Tibial artery (tissue), 4 donors: ENCODE data around the gene PRF1.

Experiments
- DNase-seq, 2 donors: peaks; one replicate each; pipeline ENCODE4 v3.0.0-alpha.2; 2019
- H3K27ac ChIP-seq, 2 donors: fragments of 200-600 bp; sonication (generic) in 1 of 2; 1 replicate in 1 of 2; 2 replicates in 1 of 2; pipeline ENCODE4 v1.5.1; 2018 to 2019; ENCODE audit warnings: mild to moderate bottlenecking in 1 of 2
- H3K27me3 ChIP-seq, 2 donors: fragments of 200-600 bp; sonication (generic) in 1 of 2; one replicate each; pipeline versions ENCODE4 v1.5.1 to v1.6.0; 2016 to 2019
- H3K36me3 ChIP-seq, 3 donors: fragments of 200-600 bp; sonication (generic) in 2 of 3; one replicate each; pipeline ENCODE4 v1.5.1; 2016 to 2019; ENCODE audit warnings: mild to moderate bottlenecking in 2 of 3
- H3K4me1 ChIP-seq, 4 donors: fragments of 200-600 bp; sonication (generic) in 2 of 4; 1 replicate in 3 of 4; 2 replicates in 1 of 4; pipeline ENCODE4 v1.5.1; 2016 to 2019
- H3K4me3 ChIP-seq, 2 donors: fragments of 200-600 bp; sonication (generic) in 1 of 2; 1 replicate in 1 of 2; 2 replicates in 1 of 2; pipeline ENCODE4 v1.5.1; 2018 to 2019; ENCODE audit warnings: mild to moderate bottlenecking in 2 of 2
- H3K9me3 ChIP-seq, 3 donors: fragments of 200-600 bp; sonication (generic) in 1 of 3; one replicate each; pipeline ENCODE4 v1.5.1; 2016 to 2019
- CTCF ChIP-seq, 2 experiments: fragments of 200-600 bp in 1 of 2; fragments of 450-650 bp in 1 of 2; IDR thresholded peaks; one replicate each; pipeline ENCODE4 v1.5.1; 2017 to 2019; ENCODE audit warnings: antibody characterized with exemption in 2 of 2, mild to moderate bottlenecking in 1 of 2, moderate library complexity in 1 of 2
- intact Hi-C: fragments of 100-400 bp; cut with DNase I; formaldehyde crosslinking; loops from one replicate; pipeline ENCODE4 v1.15.0; 2023; ENCODE audit warnings: low total_unique reads

The PRF1 gene

GRCh38 chr10:70602665-70603448 is at the start of gene PRF1:
Gene PRF1 (minus strand): TSS chr10:70602741. CDS start chr10:70600902, 1,839 bp downstream.
- intact Hi-C loops = no loop called here
- Histone ChIP-seq H3K27me3 (no peaks in the 10 kb centered on the region), H3K4me3 (no peak within 1 kb of the TSS), H3K4me1 (no peaks in the 10 kb centered on the region), H3K27ac (no peak within 1 kb of the TSS), H3K36me3 (no peaks in the 10 kb centered on the region), H3K9me3 (no peaks in the 10 kb centered on the region)
- no peak for TF ChIP-seq CTCF (IDR thresholded peaks at IDR 0.05)
- no peak for DNase-seq

GRCh38 chr10:70651661-70652060 is 49.1 kb upstream of the PRF1 start:
- no peak for DNase-seq
- intact Hi-C loops = no loop called here
- no peak for TF ChIP-seq CTCF (IDR thresholded peaks at IDR 0.05)
- no peaks in the 10 kb centered on the region for H3K36me3 ChIP-seq
- no peak overlapping the region for H3K27ac ChIP-seq
- no peak overlapping the region for H3K4me3 ChIP-seq
- peaks cover 0 to 9% (median 4%) of the 10 kb centered on the region in 4 donors for H3K4me1 ChIP-seq
- peaks cover 0 to 4% of the 10 kb centered on the region in 2 donors for H3K27me3 ChIP-seq
- H3K9me3 ChIP-seq = peaks cover 0 to 17% (median 0%) of the 10 kb centered on the region in 3 donors

- H3K36me3 ChIP-seq = no peaks in the 10 kb centered on the region
- intact Hi-C loops = no loop called here
- no peak overlapping the region for H3K4me3 ChIP-seq
- peaks cover 0 to 8% of the 10 kb centered on the region in 2 donors for H3K27me3 ChIP-seq
- H3K27ac ChIP-seq = no peak overlapping the region
- peaks cover 0 to 17% (median 0%) of the 10 kb centered on the region in 3 donors for H3K9me3 ChIP-seq
- TF ChIP-seq CTCF (IDR thresholded peaks at IDR 0.05) = no peak
- no peak for DNase-seq
- peaks cover 0 to 9% (median 4%) of the 10 kb centered on the region in 4 donors for H3K4me1 ChIP-seq
These were observed 48.2 kb upstream of the PRF1 start for GRCh38 chr10:70650718-70651117.

- Histone ChIP-seq H3K9me3 (peaks cover 0 to 17% (median 0%) of the 10 kb centered on the region in 3 donors), H3K27ac (no peak overlapping the region), H3K4me3 (no peak overlapping the region), H3K27me3 (peaks cover 0 to 12% of the 10 kb centered on the region in 2 donors), H3K4me1 (peaks cover 0 to 9% (median 4%) of the 10 kb centered on the region in 4 donors), H3K36me3 (no peaks in the 10 kb centered on the region)
- intact Hi-C loops = no loop called here
- DNase-seq = no peak
- no peak for TF ChIP-seq CTCF (IDR thresholded peaks at IDR 0.05)
These were observed 47.6 kb upstream of the PRF1 start for GRCh38 chr10:70650104-70650503.

- Histone ChIP-seq H3K4me3 (no peak overlapping the region), H3K36me3 (no peaks in the 10 kb centered on the region), H3K9me3 (peaks cover 0 to 17% (median 0%) of the 10 kb centered on the region in 3 donors), H3K27me3 (peaks cover 0 to 14% of the 10 kb centered on the region in 2 donors), H3K4me1 (peaks cover 0 to 9% (median 4%) of the 10 kb centered on the region in 4 donors), H3K27ac (no peak overlapping the region)
- TF ChIP-seq CTCF (IDR thresholded peaks at IDR 0.05) = no peak
- intact Hi-C loops = no loop called here
- DNase-seq = no peak
These were observed 47.0 kb upstream of the PRF1 start for GRCh38 chr10:70649526-70649925.
